ENCODE data around the gene OR2AG1. TPM values are rescaled to one million over a fixed set of nuclear protein-coding genes. Genes with fewer than 3 reads are reported as not detected.

OR2AG1 gene
- total RNA-seq, 1 experiment from 2014 or later: not detected

DNA sequence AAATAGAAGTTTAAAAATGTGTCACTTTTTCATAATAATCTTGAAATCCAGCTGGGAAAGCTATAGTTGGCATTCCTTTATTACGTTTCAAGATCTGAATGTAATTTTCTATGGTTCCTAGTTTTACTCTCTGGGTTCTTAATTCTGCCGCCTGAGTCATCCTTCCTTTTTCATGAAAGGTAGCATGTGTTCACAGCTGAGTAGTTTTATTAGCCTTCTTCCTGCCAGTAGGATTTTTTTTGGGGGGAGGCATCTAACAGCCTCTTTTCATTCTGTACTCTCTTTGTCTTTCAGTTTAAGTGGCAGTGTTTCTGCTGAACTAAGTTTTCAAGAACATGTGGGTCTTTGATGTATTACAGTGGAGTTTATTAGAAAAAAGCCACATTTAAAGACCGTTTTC is 47.5 kb upstream of the OR2AG1 start:
- intact Hi-C loops (cut with micrococcal nuclease; ENCODE audit: unreplicated experiment): no loop called here
- ChIA-PET CTCF (interaction anchor here (0.6 to 0.7 kb wide), 2 partner anchors 29 to 204 kb away, joined by 3 to 5 read pairs; no protein-coding TSS in a partner anchor), POLR2A (ENCODE audit: low non-redundant PET) (no interaction called here)
- DNase-seq (ENCODE audit: low spot score): peak; percentile 84
- H3K36me3 ChIP-seq (ENCODE audit: insufficient read depth, low read length, poor library complexity, severe bottlenecking): no peaks in the 10 kb centered on the region
- no TSS peak for BruUV-seq (replicated peaks)
- peaks cover 11% of the 10 kb centered on the region for H3K4me1 ChIP-seq (ENCODE audit: insufficient read depth, low read length, poor library complexity, severe bottlenecking)
- H3K27me3 ChIP-seq (replicated peaks; ENCODE audit: insufficient read depth, low read depth, low read length, poor library complexity): no peaks in the 10 kb centered on the region
- H3K9me3 ChIP-seq (ENCODE audit: low read depth, low read length, poor library complexity, severe bottlenecking): no peaks in the 10 kb centered on the region
- H3K27ac ChIP-seq (ENCODE audit: low read depth, low read length, poor library complexity, severe bottlenecking): peak overlapping the region; percentile 62
- TF ChIP-seq, protein P1, sequence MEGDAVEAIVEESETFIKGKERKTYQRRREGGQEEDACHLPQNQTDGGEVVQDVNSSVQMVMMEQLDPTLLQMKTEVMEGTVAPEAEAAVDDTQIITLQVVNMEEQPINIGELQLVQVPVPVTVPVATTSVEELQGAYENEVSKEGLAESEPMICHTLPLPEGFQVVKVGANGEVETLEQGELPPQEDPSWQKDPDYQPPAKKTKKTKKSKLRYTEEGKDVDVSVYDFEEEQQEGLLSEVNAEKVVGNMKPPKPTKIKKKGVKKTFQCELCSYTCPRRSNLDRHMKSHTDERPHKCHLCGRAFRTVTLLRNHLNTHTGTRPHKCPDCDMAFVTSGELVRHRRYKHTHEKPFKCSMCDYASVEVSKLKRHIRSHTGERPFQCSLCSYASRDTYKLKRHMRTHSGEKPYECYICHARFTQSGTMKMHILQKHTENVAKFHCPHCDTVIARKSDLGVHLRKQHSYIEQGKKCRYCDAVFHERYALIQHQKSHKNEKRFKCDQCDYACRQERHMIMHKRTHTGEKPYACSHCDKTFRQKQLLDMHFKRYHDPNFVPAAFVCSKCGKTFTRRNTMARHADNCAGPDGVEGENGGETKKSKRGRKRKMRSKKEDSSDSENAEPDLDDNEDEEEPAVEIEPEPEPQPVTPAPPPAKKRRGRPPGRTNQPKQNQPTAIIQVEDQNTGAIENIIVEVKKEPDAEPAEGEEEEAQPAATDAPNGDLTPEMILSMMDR (conservative IDR thresholded peaks at IDR 0.05; ENCODE audit: low read depth, low read length): no peak
- no peak for TF ChIP-seq EZH2 (IDR thresholded peaks at IDR 0.05; ENCODE audit: borderline replicate concordance, low read depth, low read length, poor library complexity, severe bottlenecking)
- no peak overlapping the region for H3K4me3 ChIP-seq (ENCODE audit: low read depth, low read length, poor library complexity, severe bottlenecking)

DNA sequence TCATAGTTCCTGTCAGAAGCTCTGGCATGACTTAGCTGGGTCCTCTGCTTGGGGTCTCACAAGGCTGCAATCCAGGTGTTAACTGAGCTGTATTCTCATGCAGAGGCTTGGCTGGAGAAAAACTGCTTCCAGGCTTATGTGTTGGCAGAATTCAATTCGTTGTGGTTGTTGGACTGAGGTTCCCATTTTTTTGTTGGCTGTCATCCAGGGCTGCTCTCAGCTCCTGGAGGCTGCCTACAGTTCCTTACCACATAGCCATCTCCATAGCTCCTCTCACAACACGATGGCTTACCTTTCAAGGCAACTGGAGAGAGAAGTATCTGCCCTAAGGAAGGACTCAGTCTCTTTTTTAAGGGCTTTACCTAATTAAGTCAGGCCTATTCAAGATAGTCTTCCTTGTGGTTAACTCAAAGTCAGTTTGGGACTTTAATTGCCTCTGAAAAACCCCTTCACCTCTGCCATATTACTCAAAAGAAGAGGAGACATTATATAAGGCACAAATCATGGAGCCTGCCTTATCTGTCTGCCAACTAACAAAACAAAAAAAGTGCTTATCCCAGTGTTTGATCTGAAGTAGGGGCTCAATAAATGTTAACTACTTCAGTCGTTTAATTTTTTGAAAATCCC is 46.2 kb upstream of the OR2AG1 start:
- POLR2A ChIA-PET (ENCODE audit: low non-redundant PET): no interaction called here
- H3K27me3 ChIP-seq (replicated peaks; ENCODE audit: insufficient read depth, low read depth, low read length, poor library complexity): no peaks in the 10 kb centered on the region
- no TSS peak for BruUV-seq (replicated peaks)
- peaks cover 11% of the 10 kb centered on the region for H3K4me1 ChIP-seq (ENCODE audit: insufficient read depth, low read length, poor library complexity, severe bottlenecking)
- H3K27ac ChIP-seq (ENCODE audit: low read depth, low read length, poor library complexity, severe bottlenecking): no peak overlapping the region
- intact Hi-C loops (cut with micrococcal nuclease; ENCODE audit: unreplicated experiment): no loop called here
- CTCF ChIA-PET: no interaction called here
- no peak overlapping the region for H3K4me3 ChIP-seq (ENCODE audit: low read depth, low read length, poor library complexity, severe bottlenecking)
- H3K9me3 ChIP-seq (ENCODE audit: low read depth, low read length, poor library complexity, severe bottlenecking): no peaks in the 10 kb centered on the region
- peak; percentile 19 for DNase-seq (ENCODE audit: low spot score)
- TF ChIP-seq, protein P1 (conservative IDR thresholded peaks at IDR 0.05; ENCODE audit: low read depth, low read length): no peak
- no peak for TF ChIP-seq EZH2 (IDR thresholded peaks at IDR 0.05; ENCODE audit: borderline replicate concordance, low read depth, low read length, poor library complexity, severe bottlenecking)
- H3K36me3 ChIP-seq (ENCODE audit: insufficient read depth, low read length, poor library complexity, severe bottlenecking): no peaks in the 10 kb centered on the region

DNA sequence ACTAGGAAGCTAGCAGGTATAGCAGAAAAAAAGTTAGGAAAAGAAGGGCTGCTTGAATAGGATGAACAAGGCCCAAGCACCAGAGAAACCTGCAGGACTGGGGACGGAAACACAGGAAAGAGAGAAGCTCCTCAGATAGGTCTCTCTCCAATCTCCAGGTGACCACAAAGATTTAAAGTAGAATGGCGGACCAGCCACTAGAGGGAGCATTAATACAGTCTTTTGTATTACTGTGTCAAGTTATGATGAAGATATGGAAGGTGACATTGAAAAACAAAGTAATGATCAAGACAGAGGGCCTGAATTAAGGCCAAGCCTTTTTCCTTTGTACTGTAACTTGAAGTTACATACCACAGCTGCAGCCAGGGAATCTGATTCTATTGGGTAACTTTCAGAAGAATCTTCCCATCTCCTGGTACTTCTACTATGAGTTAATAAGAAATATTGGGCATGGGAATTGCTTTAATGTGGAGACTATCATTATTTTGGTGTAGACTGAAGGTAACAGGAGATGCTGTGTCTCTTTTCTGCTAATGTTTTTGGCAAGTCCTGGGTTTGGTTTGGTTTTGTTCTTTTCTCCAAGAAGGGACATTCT is 44.9 kb upstream of the OR2AG1 start:
- no peak overlapping the region for H3K4me3 ChIP-seq (ENCODE audit: low read depth, low read length, poor library complexity, severe bottlenecking)
- intact Hi-C loops (cut with micrococcal nuclease; ENCODE audit: unreplicated experiment): no loop called here
- POLR2A ChIA-PET (ENCODE audit: low non-redundant PET): no interaction called here

More for the DNA sequence above, 44.9 kb upstream of the OR2AG1 start:
- Histone ChIP-seq H3K9me3 (ENCODE audit: low read depth, low read length, poor library complexity, severe bottlenecking) (no peaks in the 10 kb centered on the region), H3K27me3 (replicated peaks; ENCODE audit: insufficient read depth, low read depth, low read length, poor library complexity) (no peaks in the 10 kb centered on the region), H3K36me3 (ENCODE audit: insufficient read depth, low read length, poor library complexity, severe bottlenecking) (no peaks in the 10 kb centered on the region), H3K4me1 (ENCODE audit: insufficient read depth, low read length, poor library complexity, severe bottlenecking) (peaks cover 11% of the 10 kb centered on the region), H3K27ac (ENCODE audit: low read depth, low read length, poor library complexity, severe bottlenecking) (no peak overlapping the region)
- peak; percentile 67 for DNase-seq (ENCODE audit: low spot score)
- no TSS peak for BruUV-seq (replicated peaks)
- CTCF ChIA-PET: interaction anchor here (0.6 to 1.0 kb wide), 2 partner anchors 45 to 359 kb away, joined by 4 to 8 read pairs; no protein-coding TSS in a partner anchor
- TF ChIP-seq, protein P1 (conservative IDR thresholded peaks at IDR 0.05; ENCODE audit: low read depth, low read length): peak; percentile 74
- no peak for TF ChIP-seq EZH2 (IDR thresholded peaks at IDR 0.05; ENCODE audit: borderline replicate concordance, low read depth, low read length, poor library complexity, severe bottlenecking)
